Cardiac muscle cell (in vitro differentiated cells and primary cell): ENCODE measurements around the gene OSGIN1. TPM values are rescaled to one million over a fixed set of nuclear protein-coding genes. Genes with fewer than 3 reads are reported as not detected.
"Not testable (repeated sequence)": the region's sequence is repeated elsewhere in the genome, so short reads cannot be mapped to it uniquely, and the experiment has no call there.

Experiments used
- DNase-seq, 2 donors: peaks; one replicate each; pipeline versions ENCODE4 v3.0.0 to v3.0.0-alpha.2; 2010 to 2017; ENCODE audit warnings: low read depth in 1 of 2, low spot score in 1 of 2
- H3K27ac ChIP-seq: fragments of 200-600 bp; sonication (generic); 2 replicates; pipeline ENCODE4 v1.5.1; 2016
- H3K27me3 ChIP-seq: fragments of 200-600 bp; sonication (generic); 2 replicates; pipeline ENCODE4 v1.6.0; 2016; ENCODE audit warnings: control low read depth
- H3K36me3 ChIP-seq: fragments of 200-600 bp; sonication (generic); 2 replicates; pipeline ENCODE4 v1.5.1; 2016; ENCODE audit warnings: control low read depth
- H3K4me1 ChIP-seq: fragments of 200-600 bp; sonication (generic); 2 replicates; pipeline ENCODE4 v1.8.1; 2017; ENCODE audit warnings: low read depth, mild to moderate bottlenecking, mixed run types
- H3K4me3 ChIP-seq: fragments of 200-600 bp; sonication (generic); 2 replicates; pipeline ENCODE4 v1.5.1; 2016; ENCODE audit warnings: mild to moderate bottlenecking
- H3K9me3 ChIP-seq: fragments of 200-600 bp; sonication (generic); 2 replicates; pipeline ENCODE4 v1.5.1; 2017; ENCODE audit warnings: low read depth, mild to moderate bottlenecking, control low read depth
- CTCF ChIP-seq: IDR thresholded peaks from 2 replicates; pipeline ENCODE4 v1.5.1; 2012; ENCODE audit warnings: low read depth, mild to moderate bottlenecking, low read length
- polyA plus RNA-seq: library from polyadenylated mRNA; unstranded; fragments of >200 nt; fragmentation: Nextera tagmentation; extraction: Ambion mirVana; gene quantifications from 2 replicates; pipeline ENCODE4 v1.2.1, GENCODE V29; 2016
- total RNA-seq: library from RNA; depleted of rRNA; stranded (reverse); fragments of >200 nt; gene quantifications from 2 replicates; pipeline ENCODE4 v1.2.3, GENCODE V29; 2016

OSGIN1 gene
- total and polyA plus RNA-seq, 2 experiments from 2014 or later, result 0.76 to 3.4 TPM

- TF ChIP-seq CTCF, result no peak
- Histone ChIP-seq H3K27me3 (no peaks in the 10 kb centered on the region), H3K27ac (no peak overlapping the region), H3K4me1 (no peaks in the 10 kb centered on the region), H3K36me3 (no peaks in the 10 kb centered on the region), H3K4me3 (no peak overlapping the region), H3K9me3 (no peaks in the 10 kb centered on the region)
- no peak for DNase-seq
Observed at GRCh38 chr16:83946154-83946780, 6.8 kb upstream of the OSGIN1 start.

- no peaks in the 10 kb centered on the region for H3K4me1 ChIP-seq
- H3K9me3 ChIP-seq, result no peaks in the 10 kb centered on the region
- no peak for TF ChIP-seq CTCF
- H3K27ac ChIP-seq, result no peak overlapping the region
- H3K36me3 ChIP-seq, result no peaks in the 10 kb centered on the region
- H3K4me3 ChIP-seq, result no peak overlapping the region
- H3K27me3 ChIP-seq, result no peaks in the 10 kb centered on the region
- DNase-seq, result no peak
Observed at GRCh38 chr16:83946781-83947566, 6.1 kb upstream of the OSGIN1 start.

- no peak for TF ChIP-seq CTCF
- H3K9me3 ChIP-seq, result no peaks in the 10 kb centered on the region
- no peaks in the 10 kb centered on the region for H3K27me3 ChIP-seq
- no peaks in the 10 kb centered on the region for H3K36me3 ChIP-seq
- no peak for DNase-seq
- H3K4me3 ChIP-seq, result no peak overlapping the region
- no peak overlapping the region for H3K27ac ChIP-seq
- no peaks in the 10 kb centered on the region for H3K4me1 ChIP-seq
Observed at GRCh38 chr16:83947642-83948234, 5.3 kb upstream of the OSGIN1 start.

- Histone ChIP-seq H3K27me3 (no peaks in the 10 kb centered on the region), H3K4me1 (peaks cover 6% of the 10 kb centered on the region), H3K27ac (no peak overlapping the region), H3K4me3 (no peak overlapping the region), H3K36me3 (no peaks in the 10 kb centered on the region), H3K9me3 (no peaks in the 10 kb centered on the region)
- no peak for TF ChIP-seq CTCF
- no peak for DNase-seq
Observed at GRCh38 chr16:83948914-83949723, 3.9 kb upstream of the OSGIN1 start.

GRCh38 chr16:83949724-83950001, 3.4 kb upstream of the OSGIN1 start:
- H3K4me3 ChIP-seq, result no peak overlapping the region
- no peaks in the 10 kb centered on the region for H3K27me3 ChIP-seq
- no peaks in the 10 kb centered on the region for H3K36me3 ChIP-seq
- TF ChIP-seq CTCF, result no peak
- peaks cover 7% of the 10 kb centered on the region for H3K4me1 ChIP-seq
- no peak overlapping the region for H3K27ac ChIP-seq
- DNase-seq, result no peak
- no peaks in the 10 kb centered on the region for H3K9me3 ChIP-seq

- not testable (repeated sequence) for H3K27ac ChIP-seq, H3K9me3 ChIP-seq, H3K4me1 ChIP-seq, H3K4me3 ChIP-seq, DNase-seq, H3K27me3 ChIP-seq, H3K36me3 ChIP-seq
Observed at GRCh38 chr16:83950862-83951399, 2.1 kb upstream of the OSGIN1 start.
